ENCODE results near the gene PRPF40A.

PRPF40A gene

DNA sequence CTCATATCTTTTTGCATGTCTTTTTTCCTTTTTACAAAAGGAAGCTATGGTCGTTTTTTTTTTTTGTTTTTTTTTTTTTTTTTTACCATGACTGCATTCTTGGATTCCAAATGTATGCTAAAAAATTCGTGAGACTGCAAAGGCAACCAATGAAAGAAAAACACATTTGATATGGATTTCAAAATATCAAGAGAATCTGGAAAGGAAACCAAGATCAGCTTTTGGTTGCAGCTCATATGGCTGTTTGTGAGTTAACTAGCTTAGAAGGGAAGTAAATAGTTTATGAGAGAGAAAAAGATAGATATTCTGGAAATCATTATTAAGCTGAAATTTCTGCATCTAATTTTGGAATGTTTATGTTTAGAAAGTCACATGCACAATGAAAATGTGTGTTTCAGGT lies 110.3 kb downstream of the PRPF40A start:
- Histone ChIP-seq H3K27me3 (replicated peaks; ENCODE audit: control insufficient read depth, insufficient read depth, low read length) (no peaks in the 10 kb centered on the region), H3K36me3 (ENCODE audit: control insufficient read depth, insufficient read depth, low read length) (no peaks in the 10 kb centered on the region), H3K4me3 (replicated peaks; ENCODE audit: low read depth, low read length) (no peak overlapping the region)
- TF ChIP-seq, protein P1, sequence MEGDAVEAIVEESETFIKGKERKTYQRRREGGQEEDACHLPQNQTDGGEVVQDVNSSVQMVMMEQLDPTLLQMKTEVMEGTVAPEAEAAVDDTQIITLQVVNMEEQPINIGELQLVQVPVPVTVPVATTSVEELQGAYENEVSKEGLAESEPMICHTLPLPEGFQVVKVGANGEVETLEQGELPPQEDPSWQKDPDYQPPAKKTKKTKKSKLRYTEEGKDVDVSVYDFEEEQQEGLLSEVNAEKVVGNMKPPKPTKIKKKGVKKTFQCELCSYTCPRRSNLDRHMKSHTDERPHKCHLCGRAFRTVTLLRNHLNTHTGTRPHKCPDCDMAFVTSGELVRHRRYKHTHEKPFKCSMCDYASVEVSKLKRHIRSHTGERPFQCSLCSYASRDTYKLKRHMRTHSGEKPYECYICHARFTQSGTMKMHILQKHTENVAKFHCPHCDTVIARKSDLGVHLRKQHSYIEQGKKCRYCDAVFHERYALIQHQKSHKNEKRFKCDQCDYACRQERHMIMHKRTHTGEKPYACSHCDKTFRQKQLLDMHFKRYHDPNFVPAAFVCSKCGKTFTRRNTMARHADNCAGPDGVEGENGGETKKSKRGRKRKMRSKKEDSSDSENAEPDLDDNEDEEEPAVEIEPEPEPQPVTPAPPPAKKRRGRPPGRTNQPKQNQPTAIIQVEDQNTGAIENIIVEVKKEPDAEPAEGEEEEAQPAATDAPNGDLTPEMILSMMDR (IDR thresholded peaks at IDR 0.05; ENCODE audit: insufficient read depth, low read length, poor library complexity, severe bottlenecking), result no peak
- no peak for DNase-seq (ENCODE audit: extremely low read depth, insufficient read length)

DNA sequence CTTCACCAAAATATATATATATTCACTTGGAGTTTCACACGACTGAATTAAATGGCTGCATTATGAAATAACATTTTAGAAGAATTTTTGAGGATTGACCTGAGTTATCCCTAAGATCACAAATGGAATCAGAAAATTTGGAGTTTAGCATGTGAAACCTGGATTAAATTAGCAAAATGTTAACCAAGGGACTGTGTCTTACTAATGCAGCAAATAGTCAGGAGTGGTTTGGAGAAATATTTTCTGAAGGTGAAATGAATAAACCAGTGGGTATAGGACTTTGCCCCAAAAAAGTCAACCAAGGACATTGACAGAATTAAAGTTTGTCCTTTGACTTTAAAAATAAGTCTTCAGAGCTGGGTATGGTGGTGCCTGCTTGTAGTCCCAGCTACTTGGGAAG lies 111.2 kb downstream of the PRPF40A start:
- H3K27me3 ChIP-seq (replicated peaks; ENCODE audit: control insufficient read depth, insufficient read depth, low read length), result no peaks in the 10 kb centered on the region
- no peak for DNase-seq (ENCODE audit: extremely low read depth, insufficient read length)
- H3K36me3 ChIP-seq (ENCODE audit: control insufficient read depth, insufficient read depth, low read length), result no peaks in the 10 kb centered on the region
- no peak overlapping the region for H3K4me3 ChIP-seq (replicated peaks; ENCODE audit: low read depth, low read length)
- TF ChIP-seq, protein P1 (IDR thresholded peaks at IDR 0.05; ENCODE audit: insufficient read depth, low read length, poor library complexity, severe bottlenecking), result no peak

DNA sequence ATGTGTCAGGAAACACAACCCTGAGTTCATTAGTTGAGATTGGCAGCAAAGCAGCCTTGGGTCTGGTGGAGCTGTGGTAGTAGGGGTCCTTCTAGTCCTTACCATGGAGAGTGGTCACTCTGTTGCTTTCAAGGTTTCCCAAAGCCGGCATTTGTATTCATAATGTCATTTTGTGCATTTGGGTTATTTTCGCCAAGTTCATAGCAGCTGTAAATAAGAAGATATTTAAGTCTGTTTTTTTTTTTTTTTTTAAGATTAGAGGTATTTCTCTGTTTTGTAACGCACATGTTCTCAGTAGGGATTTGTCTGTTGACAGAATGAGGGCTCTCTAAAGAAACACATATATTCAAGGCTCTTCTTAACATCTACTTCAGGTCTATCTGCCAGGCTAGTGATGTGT lies 114.1 kb downstream of the PRPF40A start:
- TF ChIP-seq, protein P1 (IDR thresholded peaks at IDR 0.05; ENCODE audit: insufficient read depth, low read length, poor library complexity, severe bottlenecking), result no peak
- Histone ChIP-seq H3K4me3 (replicated peaks; ENCODE audit: low read depth, low read length) (no peak overlapping the region), H3K27me3 (replicated peaks; ENCODE audit: control insufficient read depth, insufficient read depth, low read length) (no peaks in the 10 kb centered on the region), H3K36me3 (ENCODE audit: control insufficient read depth, insufficient read depth, low read length) (no peaks in the 10 kb centered on the region)
- no peak for DNase-seq (ENCODE audit: extremely low read depth, insufficient read length)

DNA sequence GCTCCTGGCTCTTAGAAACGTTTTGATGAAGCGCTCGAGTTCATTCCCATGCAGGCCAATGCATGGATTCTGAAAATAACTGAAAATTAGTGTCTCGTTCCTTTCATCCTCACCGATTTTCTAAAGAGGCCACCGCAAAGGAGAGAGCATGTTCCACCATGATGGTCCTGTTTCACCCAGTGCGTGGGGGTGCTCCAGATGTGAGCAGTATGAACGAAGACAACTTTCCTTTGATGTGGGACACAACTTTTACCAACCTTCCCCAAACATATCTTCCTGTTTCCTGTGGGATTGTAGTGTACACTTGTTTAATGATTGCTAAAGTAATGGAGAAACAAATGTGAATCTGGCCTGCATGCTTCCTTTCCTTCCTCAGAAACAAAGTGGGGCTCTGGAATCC lies 114.5 kb downstream of the PRPF40A start:
- TF ChIP-seq, protein P1 (IDR thresholded peaks at IDR 0.05; ENCODE audit: insufficient read depth, low read length, poor library complexity, severe bottlenecking), result no peak
- H3K4me3 ChIP-seq (replicated peaks; ENCODE audit: low read depth, low read length), result no peak overlapping the region
- H3K36me3 ChIP-seq (ENCODE audit: control insufficient read depth, insufficient read depth, low read length), result no peaks in the 10 kb centered on the region
- DNase-seq (ENCODE audit: extremely low read depth, insufficient read length), result no peak
- H3K27me3 ChIP-seq (replicated peaks; ENCODE audit: control insufficient read depth, insufficient read depth, low read length), result no peaks in the 10 kb centered on the region
